Limb (tissue), 2 donors: ENCODE data around the gene IL19.
"Not testable (repeated sequence)": the region's sequence is repeated elsewhere in the genome, so short reads cannot be mapped to it uniquely, and the experiment has no call there.

Source experiments
- DNase-seq, 2 donors: peaks; one replicate each; pipeline ENCODE4 v3.0.0-alpha.2; 2016; ENCODE audit errors: extremely low spot score in 2 of 2

Gene IL19

DNA sequence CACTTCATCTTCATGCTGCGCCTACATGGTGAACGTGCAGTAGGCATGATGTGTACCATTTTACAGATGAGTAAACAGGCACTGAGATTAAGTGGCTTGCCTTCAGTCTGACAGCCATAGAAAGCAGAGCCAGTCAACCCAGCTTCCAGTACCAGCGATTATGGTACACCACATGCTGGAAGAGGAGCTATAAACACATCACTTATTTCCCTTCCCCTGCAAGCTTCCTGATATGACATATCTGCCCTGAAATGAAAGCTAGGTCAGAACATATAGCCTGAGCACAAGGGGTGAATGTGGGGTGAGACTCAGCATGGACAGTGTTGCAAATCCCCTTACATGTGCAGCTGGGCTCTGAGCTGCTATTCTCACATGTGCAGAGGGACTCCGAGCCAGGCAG is 61.1 kb downstream of the IL19 start:
- no peak for DNase-seq

DNA sequence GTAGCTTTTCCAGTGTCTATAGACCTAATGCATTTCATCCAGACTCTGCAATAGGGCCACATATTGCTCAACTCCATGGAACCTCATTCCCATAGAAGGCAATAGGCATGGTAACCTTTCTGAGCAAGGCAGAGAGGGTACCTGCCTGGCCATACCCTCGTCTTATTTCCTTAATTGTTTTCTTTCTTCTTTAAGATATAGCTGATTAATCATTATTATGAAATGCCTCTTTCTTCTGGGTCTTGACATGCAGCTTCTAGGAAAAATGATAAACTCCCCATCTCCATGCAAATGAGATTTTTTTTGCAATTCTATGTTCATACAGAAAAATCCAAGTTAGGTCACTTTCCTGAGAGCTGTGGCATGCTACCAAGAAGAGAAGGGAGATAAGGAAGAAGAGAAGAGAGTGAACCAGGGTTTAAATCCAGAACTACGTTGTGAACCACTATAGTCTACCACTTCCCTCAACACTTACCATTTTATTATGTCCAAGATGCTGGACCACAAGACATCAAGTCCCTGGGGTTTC is 61.8 kb downstream of the IL19 start:
- no peak for DNase-seq

DNA sequence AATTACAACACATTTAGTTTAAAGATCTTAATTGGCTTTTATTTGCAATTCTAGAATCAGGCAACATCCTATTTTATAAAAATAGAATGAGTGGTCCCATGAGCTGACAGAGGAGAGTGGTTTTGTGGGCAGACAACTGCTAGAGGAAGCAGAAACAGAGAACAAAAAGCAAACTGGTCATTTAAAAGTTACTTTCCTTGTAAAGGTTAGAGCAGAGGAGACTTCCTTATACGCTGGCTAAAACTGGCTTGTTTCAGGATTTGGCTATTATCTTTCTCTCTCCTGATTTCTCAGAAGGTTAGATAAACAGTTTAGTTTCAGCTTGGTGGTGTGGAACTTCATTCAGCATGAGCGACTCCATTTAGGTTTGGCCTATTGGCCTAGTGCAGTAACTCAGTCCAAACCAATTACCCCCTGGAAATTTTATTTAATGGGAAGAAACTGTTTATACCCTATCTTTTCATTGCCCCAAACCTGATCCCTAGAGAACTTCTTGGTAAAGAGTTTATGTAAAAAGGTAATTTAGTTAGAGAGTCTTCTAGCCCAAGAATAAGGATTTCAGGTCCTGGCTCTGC is 62.6 kb downstream of the IL19 start:
- DNase-seq = no peak

DNA sequence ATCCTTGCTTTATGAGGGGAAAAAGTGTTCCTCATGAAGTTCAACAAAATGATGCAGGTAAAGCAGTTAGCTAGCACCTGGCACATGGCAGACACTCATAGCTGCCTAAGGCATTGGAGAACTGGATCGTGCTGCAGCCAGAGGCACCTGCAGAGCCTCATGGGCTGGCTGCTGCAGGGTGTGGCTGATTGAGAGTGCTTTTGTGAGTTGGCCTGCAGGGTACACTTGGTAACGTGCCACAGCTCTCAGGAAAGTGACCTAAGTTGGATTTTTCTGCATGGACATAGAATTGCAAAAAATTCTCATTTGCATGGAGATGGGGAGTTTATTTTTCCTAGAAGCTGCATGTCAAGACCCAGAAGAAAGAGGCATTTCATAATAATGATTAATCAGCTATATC is 63.2 kb downstream of the IL19 start:
- no peak for DNase-seq

DNA sequence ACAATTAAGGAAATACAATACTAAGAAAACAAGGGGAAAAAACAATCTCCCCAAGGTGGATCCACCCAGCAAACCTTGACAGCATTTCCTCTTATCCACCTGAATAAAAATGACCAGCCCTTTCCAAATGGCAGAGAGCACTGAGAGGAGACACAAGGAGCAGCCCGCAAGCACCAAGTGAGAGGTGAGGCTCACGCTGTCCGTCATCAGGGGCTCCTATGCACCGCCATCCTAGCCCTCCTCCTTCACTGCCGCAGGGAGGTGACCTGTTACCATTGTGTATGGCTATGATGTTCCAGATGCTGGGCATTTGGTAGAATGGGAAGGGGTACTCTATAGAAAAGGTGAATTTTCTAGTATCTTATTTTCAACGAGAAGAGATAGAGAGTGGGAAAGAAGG is 63.6 kb downstream of the IL19 start:
- DNase-seq = no peak

DNA sequence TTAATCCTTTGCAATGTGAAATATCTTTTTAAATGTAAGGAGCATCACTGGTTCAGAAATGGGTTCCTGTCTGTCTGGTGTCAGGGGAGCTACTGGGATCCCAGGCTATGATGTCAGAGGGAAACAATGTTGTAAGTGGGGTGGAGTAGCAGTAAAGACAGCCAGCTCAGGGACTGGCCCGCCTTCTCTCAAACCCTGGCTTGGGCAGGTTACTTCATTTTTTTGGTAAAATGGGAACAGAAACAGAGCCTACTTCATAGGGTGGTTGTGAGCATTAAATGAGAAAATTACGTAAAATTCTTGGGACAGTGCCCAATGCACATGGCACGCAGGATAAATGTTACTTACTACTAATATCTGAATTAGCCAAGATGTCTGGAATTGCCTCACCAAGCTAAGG is 64.1 kb downstream of the IL19 start:
- no peak for DNase-seq

DNA sequence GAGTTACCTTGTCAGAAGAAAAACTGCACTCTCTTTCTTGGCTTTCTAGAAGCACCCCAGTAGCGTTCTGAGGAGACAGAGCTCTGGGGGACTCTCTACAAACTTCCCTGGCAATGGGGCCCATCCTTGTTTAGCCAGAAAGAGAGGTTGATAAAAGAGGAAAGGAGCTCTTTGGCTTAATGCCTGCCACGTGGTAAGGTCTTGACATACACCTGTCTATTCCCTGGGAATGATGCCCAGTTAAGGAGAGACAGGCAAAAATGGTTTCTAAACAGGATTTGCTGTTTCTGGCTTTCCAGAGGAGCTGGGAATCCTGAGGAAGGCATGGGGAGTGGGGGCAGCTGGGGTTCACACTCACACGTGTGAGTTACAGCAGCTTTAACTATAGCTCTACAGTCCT is 64.6 kb downstream of the IL19 start:
- DNase-seq = no peak

DNA sequence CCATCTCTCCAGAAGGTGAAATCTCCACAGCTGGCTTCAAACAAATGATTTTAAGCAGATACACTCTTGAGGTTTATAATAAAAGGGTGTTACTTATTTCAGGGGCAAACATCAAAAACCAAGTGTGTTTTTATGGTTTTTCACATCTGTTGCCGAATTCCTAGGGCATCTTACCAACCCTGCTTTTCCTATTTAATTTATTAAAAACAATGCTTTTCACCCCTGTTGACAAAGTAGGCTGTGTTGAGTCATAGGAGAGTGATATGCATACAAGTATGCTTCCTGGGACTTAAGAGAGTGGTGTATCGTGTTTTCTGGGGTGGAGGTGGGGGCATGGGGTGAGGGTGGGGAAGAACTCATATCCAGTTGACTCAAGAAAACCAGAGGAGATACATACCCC is 65.5 kb downstream of the IL19 start:
- DNase-seq = no peak

DNA sequence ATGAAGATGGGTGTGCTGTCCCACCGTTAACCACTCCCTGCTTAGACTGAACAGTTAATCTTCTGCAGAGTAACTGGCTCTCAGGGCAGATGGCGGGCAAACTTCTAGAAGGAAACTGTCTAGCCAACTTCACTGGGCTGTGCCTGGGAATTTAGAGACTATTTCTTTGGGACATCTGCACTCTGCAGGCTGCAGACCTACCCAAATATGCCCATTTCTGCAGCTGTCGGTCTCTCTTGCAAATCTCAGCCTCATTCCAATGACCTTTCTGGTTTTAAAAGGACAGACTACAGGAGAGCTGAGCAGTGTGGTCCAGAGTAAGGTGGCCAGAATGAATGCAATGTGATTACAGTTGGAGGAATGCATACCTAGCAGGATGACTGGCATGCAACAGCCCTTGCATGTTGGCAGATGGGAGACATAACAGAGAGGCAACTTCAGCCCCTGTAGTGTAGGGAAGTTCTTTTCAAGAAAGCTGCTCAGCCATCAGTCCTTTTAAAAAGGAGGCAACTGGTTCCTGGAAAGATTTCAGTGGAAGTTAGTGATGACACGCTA is 68.5 kb downstream of the IL19 start:
- no peak for DNase-seq

DNA sequence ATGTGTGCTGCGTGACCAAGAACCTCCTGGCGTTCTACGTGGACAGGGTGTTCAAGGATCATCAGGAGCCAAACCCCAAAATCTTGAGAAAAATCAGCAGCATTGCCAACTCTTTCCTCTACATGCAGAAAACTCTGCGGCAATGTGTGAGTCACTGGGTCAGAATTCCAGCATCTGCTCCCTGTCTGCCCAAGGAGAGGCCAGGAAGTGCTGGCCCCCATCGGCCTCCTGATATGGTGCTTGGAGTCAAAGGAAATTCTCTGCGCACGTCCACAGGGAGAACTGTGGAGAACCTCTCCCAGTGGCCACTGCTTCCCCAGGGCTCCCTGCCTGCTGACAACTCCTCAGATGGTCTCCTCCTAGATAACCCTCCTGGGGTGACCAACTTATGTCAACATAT is 69.3 kb downstream of the IL19 start:
- no peak for DNase-seq

DNA sequence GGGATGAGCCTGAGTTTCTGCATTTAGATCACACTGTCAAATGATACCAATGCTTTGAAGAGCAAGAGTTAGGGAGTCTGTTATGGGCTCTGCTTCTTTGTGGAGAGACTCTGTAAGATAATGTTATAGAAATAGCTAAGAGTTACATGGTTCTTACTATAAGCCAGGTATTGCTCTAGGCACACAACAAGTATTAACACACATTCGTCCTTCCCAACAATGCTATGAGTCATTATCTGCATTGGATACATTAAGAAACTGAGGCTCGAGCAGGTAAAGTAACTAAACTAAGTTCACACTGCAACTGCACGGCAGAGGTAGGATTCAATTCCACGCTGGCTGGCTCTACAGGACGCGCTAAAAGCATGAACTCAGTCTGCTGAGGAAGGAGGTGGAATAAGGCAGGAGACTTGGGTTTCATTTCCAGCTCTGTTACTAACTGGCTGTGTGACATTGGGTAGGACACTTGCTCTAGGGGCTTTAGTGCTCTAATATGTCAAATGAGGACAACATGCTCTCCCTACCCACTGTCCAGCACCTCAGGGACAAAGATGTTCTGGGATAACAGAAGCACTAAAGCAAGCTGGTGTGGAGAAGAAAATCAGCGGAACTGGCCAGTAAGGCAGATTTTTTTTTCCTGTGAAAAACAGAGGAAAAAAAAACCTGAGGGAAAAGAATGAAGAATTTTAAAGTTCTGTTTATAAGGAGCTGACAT is 71.2 kb downstream of the IL19 start:
- DNase-seq = no peak

DNA sequence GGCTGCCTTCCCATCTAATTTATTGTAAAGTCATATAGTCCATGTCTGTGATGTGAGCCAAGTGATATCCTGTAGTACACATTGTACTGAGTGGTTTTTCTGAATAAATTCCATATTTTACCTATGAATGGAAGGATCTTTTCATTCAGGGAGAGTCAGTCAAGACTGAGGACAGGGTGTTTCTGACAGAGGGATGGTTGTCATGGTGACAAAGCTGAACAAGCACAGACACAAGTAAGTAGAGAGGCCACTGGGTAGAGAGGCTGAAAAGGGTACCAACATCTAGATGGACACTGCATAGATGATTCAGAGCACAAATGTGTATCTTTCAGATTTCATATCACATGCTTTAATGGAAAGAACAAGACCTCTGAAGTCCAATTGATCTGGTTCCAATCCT is 72.3 kb downstream of the IL19 start:
- DNase-seq = no peak

DNA sequence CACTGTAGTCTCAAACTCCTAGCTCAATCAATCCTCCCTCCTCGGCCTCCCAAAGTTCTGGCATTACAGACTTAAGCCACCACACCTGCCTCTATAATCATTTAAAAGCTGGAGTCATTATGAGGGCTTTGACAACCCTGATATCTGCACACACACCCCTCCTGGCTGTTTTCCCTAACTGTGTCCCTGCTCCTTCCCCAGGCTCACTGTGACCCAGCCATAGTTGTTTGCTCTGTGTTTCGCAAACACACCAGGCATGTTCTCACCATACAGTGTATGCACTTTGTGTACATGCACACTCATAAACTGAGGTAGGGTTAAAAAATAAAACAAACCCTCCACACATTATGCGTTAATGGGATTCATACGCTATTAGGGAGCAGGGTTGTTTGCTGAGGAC is 73.1 kb downstream of the IL19 start:
- DNase-seq = no peak

DNA sequence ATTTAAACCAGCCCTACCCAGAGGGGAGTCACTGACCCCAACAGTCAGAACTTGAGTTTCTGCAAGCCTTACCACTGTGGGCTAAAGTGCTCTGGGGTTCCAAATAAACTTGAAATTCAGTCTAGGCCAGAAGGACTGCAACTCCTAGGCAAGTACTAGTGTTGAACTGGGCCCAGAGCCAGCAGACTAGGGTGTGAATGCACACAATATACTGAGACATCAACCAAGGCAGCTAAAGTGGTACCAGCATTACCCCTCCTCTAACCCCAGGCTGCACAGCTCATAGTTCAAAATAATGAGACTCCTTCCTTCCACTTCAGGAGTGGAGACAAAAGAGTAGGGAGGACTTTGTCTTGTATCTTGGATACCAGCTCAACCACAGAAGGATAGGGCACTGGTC is 75.9 kb downstream of the IL19 start:
- DNase-seq = no peak

DNA sequence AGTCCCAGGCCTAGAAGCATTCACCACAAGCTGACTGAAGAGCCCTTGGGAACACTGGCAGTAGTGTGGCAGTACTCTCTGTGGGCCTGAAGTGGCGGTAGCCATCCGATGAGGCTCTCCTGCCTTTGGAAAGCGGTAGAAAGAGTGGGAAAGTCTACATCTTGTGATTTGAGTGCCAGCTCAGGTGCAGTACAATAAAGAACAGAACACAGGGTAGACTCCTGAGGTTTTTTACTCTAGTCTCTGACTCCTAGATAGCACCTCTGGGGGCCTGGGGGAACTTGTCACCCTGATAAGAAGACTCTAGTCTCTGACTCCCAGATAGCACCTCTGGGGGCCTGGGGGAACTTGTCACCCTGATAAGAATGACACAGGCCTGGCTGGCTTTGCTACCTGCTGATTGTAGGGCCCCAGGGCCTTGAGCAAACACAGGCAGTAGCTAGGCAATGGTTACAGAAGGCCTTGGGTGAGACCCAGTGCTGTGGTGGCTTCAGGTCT is 76.8 kb downstream of the IL19 start:
- no peak for DNase-seq

DNA sequence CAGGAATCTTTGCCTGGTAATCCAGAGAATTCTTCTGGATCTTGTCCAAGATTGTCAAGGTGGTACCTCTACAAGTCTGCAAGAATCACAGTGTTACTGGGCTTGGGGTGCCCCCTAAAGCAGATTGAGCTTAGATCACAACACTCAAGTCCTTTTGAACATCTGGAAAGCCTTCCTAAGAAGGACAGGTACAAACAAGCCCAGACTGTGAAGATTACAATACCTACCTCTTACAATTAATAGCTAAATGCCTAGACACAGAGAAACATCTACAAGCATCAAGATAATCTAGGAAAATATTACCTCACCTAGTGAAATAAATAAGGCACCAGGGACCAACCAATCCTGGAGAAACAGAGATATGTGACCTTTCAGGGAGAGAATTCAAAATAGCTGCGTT is 77.4 kb downstream of the IL19 start:
- no peak for DNase-seq

DNA sequence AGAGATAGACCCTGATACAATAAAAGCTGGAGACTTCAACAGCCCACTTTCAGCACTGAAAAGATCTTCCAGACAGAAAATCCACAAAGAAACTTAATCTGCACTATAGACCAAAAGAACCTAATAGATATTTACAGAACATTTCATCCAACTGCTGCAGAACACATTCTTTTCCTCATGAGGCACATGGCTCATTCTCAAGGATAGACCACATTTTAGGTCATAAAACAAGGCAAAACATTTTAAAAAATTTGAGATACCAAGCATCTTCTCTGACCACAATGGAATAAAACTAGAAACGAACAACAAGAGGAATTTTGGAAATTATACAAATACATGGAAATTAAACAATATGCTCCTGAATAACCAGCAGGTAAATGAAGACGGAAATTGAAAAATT is 79.8 kb downstream of the IL19 start:
- no peak for DNase-seq

DNA sequence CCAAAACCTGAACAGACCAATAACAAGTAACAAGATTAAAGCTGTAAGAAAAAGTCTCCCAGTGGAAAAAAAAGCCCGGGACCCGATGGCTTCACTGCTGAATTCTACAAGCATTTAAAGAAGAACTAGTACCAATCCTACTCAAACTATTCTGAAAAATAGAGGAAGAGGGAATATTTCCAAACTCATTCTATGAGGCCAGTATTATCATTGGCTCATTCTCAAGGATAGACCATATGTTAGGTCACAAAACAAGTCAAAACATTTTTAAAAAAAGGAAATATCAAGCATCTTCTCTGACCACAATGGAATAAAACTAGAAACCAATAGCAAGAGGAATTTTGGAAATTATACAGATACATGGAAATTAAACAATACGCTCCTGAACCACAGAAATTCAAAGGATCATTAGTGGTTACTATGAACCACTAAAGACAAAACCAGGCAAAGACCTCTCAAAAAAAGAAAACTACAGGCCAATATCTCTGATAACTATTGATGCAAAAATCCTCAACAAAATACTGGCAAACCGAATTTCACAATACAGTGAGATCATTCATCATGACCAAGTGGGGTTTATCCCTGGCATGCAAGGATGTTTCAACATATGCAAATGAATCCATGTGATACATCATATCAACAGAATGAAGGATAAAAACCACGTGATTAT is 80.9 kb downstream of the IL19 start:
- DNase-seq = no peak

DNA sequence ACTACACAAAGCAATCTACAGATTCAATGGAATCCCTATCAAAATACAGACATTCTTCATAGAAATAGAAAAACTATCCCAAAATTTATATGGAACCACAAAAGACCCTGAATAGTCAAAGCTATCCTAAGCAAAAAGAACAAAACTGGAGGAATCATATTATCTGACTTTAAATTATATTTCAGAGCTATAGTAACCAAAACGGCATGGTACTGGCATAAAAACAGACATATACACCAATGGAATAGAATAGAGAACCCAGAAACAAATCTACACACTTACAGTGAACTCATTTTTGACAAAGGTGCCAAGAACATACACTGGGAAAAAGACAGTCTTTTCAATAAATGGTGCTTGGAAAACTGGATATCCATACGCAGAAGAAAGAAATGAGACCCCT is 82.1 kb downstream of the IL19 start:
- not testable (repeated sequence) for DNase-seq

DNA sequence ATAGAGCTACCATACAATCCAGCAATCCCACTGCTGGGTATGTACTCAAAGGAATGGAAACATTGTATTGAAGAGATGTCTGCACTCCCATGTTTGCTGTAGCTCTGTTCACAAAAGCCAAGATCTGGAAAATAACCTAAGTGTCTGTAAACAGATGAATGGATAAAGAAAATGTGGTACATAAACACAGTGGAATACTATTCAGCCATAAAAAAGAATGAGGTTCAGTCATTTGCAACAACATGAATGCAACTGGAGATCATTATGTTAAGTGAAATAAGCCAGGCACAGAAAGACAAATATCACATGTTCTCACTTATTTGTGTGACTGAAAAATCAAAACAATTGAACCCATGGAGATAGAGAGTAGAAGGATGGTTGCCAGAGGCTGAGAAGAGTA is 83.1 kb downstream of the IL19 start:
- not testable (repeated sequence) for DNase-seq

DNA sequence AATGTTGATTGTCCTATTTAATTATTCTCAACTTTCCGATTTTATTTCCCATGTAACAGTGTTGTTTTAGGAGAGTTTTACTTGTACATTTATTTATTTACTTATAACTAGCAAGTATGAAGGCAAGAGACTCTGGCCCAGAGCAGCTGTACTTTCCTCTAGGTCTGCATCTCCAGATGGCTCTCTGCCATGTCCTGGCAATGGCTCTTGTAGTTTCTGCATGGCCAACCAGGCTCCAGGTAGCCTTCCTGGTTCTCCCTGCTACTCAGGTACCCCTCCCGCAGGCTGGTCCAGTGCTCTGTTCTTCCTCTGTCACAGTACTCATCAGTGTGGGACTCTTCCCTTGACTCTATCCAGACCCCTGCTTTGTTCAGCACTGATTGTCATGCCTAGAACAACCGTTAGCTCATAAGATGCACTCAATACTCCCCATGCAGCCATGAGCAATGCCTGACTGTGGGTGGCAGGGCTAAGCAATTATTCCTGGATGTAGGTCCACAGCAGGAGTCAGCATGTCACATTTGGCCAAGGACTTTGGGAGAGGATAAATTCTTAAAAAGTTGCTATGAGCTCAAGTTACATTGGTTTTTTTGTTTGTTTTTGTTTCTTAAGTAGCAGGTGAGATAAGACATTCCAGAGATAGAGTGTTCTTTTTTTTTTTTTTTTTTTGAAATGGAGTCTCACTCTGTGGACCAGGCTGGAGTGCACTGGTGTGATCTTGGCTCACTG is 84.0 kb downstream of the IL19 start:
- no peak for DNase-seq

DNA sequence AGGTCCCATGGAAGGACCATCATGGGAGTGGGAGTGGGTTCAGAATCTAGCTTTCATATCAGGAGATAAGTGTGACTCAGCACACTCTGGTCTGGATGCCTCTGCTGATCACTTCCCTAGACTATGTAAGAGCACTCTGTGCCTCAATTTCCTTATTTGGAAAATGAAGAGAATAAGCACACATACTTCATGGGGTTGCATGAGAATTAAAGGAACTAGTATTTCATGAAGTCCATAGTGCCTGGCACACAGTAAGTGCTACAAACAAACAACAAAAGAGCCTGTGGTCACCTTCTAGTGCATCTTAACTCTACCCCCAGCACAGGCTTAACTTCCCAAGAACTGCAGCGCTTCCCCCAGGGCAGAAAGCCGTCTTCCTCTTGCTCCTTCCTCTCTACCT is 85.3 kb downstream of the IL19 start:
- DNase-seq = no peak
